Loucy (cell line): Measurements from ENCODE around the gene SDK2.

Source experiments
- H2AFZ ChIP-seq: fragments of 200-600 bp; sonication (generic); 2 replicates; pipeline ENCODE4 v1.6.0; 2016; ENCODE audit warnings: antibody characterized with exemption, mild to moderate bottlenecking, low read length, moderate library complexity
- H3F3A ChIP-seq: fragments of 200-600 bp; 2 replicates; pipeline ENCODE4 v1.6.0; 2016; ENCODE audit warnings: antibody characterized with exemption, low read depth, mild to moderate bottlenecking
- H3K27me3 ChIP-seq: fragments of 200-600 bp; sonication (generic); 2 replicates; pipeline ENCODE4 v1.6.1; 2014; ENCODE audit warnings: low read length, mild to moderate bottlenecking; ENCODE audit not compliant: insufficient read depth, poor library complexity, severe bottlenecking
- H3K36me3 ChIP-seq: fragments of 200-600 bp; sonication (generic); 2 replicates; pipeline ENCODE4 v1.6.1; 2016; ENCODE audit warnings: low read length; ENCODE audit not compliant: insufficient read depth
- H3K4me1 ChIP-seq: fragments of 200-600 bp; sonication (generic); 2 replicates; pipeline ENCODE4 v1.5.1; 2014; ENCODE audit warnings: low read length, mild to moderate bottlenecking; ENCODE audit not compliant: insufficient read depth, poor library complexity, severe bottlenecking
- H3K4me2 ChIP-seq: fragments of 200-600 bp; sonication (generic); 2 replicates; pipeline ENCODE4 v1.6.0; 2014; ENCODE audit warnings: antibody characterized with exemption, low read length, low read depth, mild to moderate bottlenecking; ENCODE audit not compliant: poor library complexity, severe bottlenecking
- H3K4me3 ChIP-seq: fragments of 200-600 bp; sonication (generic); 2 replicates; pipeline ENCODE4 v1.5.1; 2014; ENCODE audit warnings: low read length, mild to moderate bottlenecking, mixed read lengths; ENCODE audit not compliant: poor library complexity, severe bottlenecking
- H3K79me2 ChIP-seq: fragments of 200-600 bp; sonication (generic); 2 replicates; pipeline ENCODE4 v1.6.1; 2014; ENCODE audit warnings: low read length; ENCODE audit not compliant: insufficient read depth
- H3K9ac ChIP-seq: fragments of 200-600 bp; sonication (generic); 2 replicates; pipeline ENCODE4 v1.6.0; 2014; ENCODE audit warnings: mild to moderate bottlenecking, low read depth, low read length, moderate library complexity; ENCODE audit not compliant: poor library complexity, severe bottlenecking
- H3K9me2 ChIP-seq: fragments of 200-600 bp; sonication (generic); replicated peaks from 2 replicates; pipeline ENCODE4 v1.6.1; 2016; ENCODE audit warnings: low read depth, low read length, mixed read lengths
- H3K9me3 ChIP-seq: fragments of 200-600 bp; sonication (generic); 2 replicates; pipeline ENCODE4 v1.6.1; 2014; ENCODE audit warnings: mild to moderate bottlenecking, antibody characterized with exemption, low read length, low read depth; ENCODE audit not compliant: insufficient read depth
- H4K20me1 ChIP-seq: fragments of 200-600 bp; sonication (generic); 2 replicates; pipeline ENCODE4 v1.6.0; 2014; ENCODE audit warnings: antibody characterized with exemption, low read length, mild to moderate bottlenecking; ENCODE audit not compliant: insufficient read depth, poor library complexity, severe bottlenecking
- EZH2phosphoT487 ChIP-seq: fragments of 200-600 bp; IDR thresholded peaks from 2 replicates; pipeline ENCODE4 v1.6.1; 2018; ENCODE audit warnings: antibody characterized with exemption, mild to moderate bottlenecking, moderate library complexity, borderline replicate concordance
- TF ChIP-seq, protein P1 (sequence below): fragments of 200-600 bp; sonication (generic); conservative IDR thresholded peaks from 2 replicates; pipeline ENCODE4 v1.5.1; 2014; ENCODE audit warnings: mild to moderate bottlenecking, antibody characterized with exemption, low read length

Gene SDK2

GRCh38 chr17:73427198-73427597, 217.0 kb downstream of the SDK2 start:
- H3K4me1 ChIP-seq, result peaks cover 14% of the 10 kb centered on the region

DNA sequence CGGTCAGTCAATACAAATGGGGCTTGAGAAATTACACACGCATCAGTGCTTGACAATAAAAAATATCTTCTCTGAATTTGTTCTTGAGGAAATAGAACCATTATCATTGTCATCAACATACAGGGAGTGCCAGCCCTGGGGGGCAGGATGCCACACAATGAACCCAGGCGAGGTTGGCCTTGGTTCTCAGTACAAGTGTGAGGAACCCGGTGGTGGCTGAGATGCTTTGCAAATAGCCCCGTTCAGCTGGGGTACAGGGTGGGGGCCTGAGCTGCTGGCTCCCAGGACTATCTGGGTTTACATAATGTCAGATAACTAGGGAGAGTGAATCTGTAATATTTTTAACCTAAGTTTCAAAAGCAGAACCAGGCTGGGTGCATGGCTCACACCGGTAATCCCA, 219.7 kb downstream of the SDK2 start:
- TF ChIP-seq, protein P1, sequence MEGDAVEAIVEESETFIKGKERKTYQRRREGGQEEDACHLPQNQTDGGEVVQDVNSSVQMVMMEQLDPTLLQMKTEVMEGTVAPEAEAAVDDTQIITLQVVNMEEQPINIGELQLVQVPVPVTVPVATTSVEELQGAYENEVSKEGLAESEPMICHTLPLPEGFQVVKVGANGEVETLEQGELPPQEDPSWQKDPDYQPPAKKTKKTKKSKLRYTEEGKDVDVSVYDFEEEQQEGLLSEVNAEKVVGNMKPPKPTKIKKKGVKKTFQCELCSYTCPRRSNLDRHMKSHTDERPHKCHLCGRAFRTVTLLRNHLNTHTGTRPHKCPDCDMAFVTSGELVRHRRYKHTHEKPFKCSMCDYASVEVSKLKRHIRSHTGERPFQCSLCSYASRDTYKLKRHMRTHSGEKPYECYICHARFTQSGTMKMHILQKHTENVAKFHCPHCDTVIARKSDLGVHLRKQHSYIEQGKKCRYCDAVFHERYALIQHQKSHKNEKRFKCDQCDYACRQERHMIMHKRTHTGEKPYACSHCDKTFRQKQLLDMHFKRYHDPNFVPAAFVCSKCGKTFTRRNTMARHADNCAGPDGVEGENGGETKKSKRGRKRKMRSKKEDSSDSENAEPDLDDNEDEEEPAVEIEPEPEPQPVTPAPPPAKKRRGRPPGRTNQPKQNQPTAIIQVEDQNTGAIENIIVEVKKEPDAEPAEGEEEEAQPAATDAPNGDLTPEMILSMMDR, result no peak
- no peak for TF ChIP-seq EZH2phosphoT487
- H3K4me1 ChIP-seq, result peaks cover 1% of the 10 kb centered on the region
- no peak overlapping the region for H3K4me2 ChIP-seq
- H3K9me2 ChIP-seq, result no peaks in the 10 kb centered on the region
- H3K4me3 ChIP-seq, result no peak overlapping the region
- H3K27me3 ChIP-seq, result no peaks in the 10 kb centered on the region
- H3F3A ChIP-seq, result no peaks in the 10 kb centered on the region
- H2AFZ ChIP-seq, result no peak overlapping the region
- no peaks in the 10 kb centered on the region for H3K9me3 ChIP-seq
- H3K9ac ChIP-seq, result no peak overlapping the region
- H3K79me2 ChIP-seq, result no peaks in the 10 kb centered on the region
- no peaks in the 10 kb centered on the region for H4K20me1 ChIP-seq
- H3K36me3 ChIP-seq, result peaks cover 31% of the 10 kb centered on the region; the same call in 1 of the 2 replicates

More at GRCh38 chr17:73427198-73427597, 217.0 kb downstream of the SDK2 start:
- Histone ChIP-seq H3K4me3 (no peak overlapping the region), H3K36me3 (peaks cover 18% of the 10 kb centered on the region; the same call in 1 of the 2 replicates), H2AFZ (no peak overlapping the region), H3F3A (no peaks in the 10 kb centered on the region), H3K79me2 (no peaks in the 10 kb centered on the region), H3K4me2 (no peak overlapping the region), H3K9ac (no peak overlapping the region), H3K9me3 (no peaks in the 10 kb centered on the region), H3K9me2 (no peaks in the 10 kb centered on the region), H3K27me3 (no peaks in the 10 kb centered on the region), H4K20me1 (no peaks in the 10 kb centered on the region)
- TF ChIP-seq EZH2phosphoT487, result no peak
- TF ChIP-seq, protein P1, result no peak

- H3K9ac ChIP-seq, result no peak overlapping the region
- peaks cover 36% of the 10 kb centered on the region; the same call in 1 of the 2 replicates for H3K36me3 ChIP-seq
- no peaks in the 10 kb centered on the region for H4K20me1 ChIP-seq
- TF ChIP-seq EZH2phosphoT487, result no peak
- TF ChIP-seq, protein P1, result no peak
- H3K9me3 ChIP-seq, result no peaks in the 10 kb centered on the region
- no peak overlapping the region for H2AFZ ChIP-seq
- H3F3A ChIP-seq, result no peaks in the 10 kb centered on the region
- no peak overlapping the region for H3K4me3 ChIP-seq
- no peaks in the 10 kb centered on the region for H3K79me2 ChIP-seq
- no peaks in the 10 kb centered on the region for H3K27me3 ChIP-seq
- no peaks in the 10 kb centered on the region for H3K4me1 ChIP-seq
- no peak overlapping the region for H3K4me2 ChIP-seq
- no peaks in the 10 kb centered on the region for H3K9me2 ChIP-seq
Measured at GRCh38 chr17:73423806-73424205, 220.4 kb downstream of the SDK2 start.
